Measurements from ENCODE around the gene SET.

SET gene

GRCh38 chr9:128701227-128701854, 12.3 kb downstream of the SET start:
- TF ChIP-seq CTCF (IDR thresholded peaks at IDR 0.05; ENCODE audit: borderline replicate concordance, control extremely low read depth, extremely low read depth, insufficient read depth, missing control alignments): no peak
- in situ Hi-C loops (cut with MboI; ENCODE audit: low sequenced_read_pairs, unreplicated experiment): no loop called here
- peak; percentile 12 for DNase-seq (ENCODE audit: low spot score)

- DNase-seq (ENCODE audit: low spot score): peak; percentile 97
- in situ Hi-C loops (cut with MboI; ENCODE audit: low sequenced_read_pairs, unreplicated experiment): no loop called here
- TF ChIP-seq CTCF (IDR thresholded peaks at IDR 0.05; ENCODE audit: borderline replicate concordance, control extremely low read depth, extremely low read depth, insufficient read depth, missing control alignments): peak; percentile 94
These were observed 13.5 kb downstream of the SET start, which contains the start of gene PKN3 for GRCh38 chr9:128702445-128702948. Gene PKN3 (plus strand): TSS chr9:128702503. CDS start chr9:128702916, 413 bp downstream.

- in situ Hi-C loops (cut with MboI; ENCODE audit: low sequenced_read_pairs, unreplicated experiment): no loop called here
- DNase-seq (ENCODE audit: low spot score): peak; percentile 75
- no peak for TF ChIP-seq CTCF (IDR thresholded peaks at IDR 0.05; ENCODE audit: borderline replicate concordance, control extremely low read depth, extremely low read depth, insufficient read depth, missing control alignments)
These were observed 14.1 kb downstream of the SET start for GRCh38 chr9:128702949-128703615.

GRCh38 chr9:128703616-128704355, 14.8 kb downstream of the SET start:
- DNase-seq (ENCODE audit: low spot score): peak; percentile 53
- no peak for TF ChIP-seq CTCF (IDR thresholded peaks at IDR 0.05; ENCODE audit: borderline replicate concordance, control extremely low read depth, extremely low read depth, insufficient read depth, missing control alignments)
- in situ Hi-C loops (cut with MboI; ENCODE audit: low sequenced_read_pairs, unreplicated experiment): no loop called here

- no peak for DNase-seq (ENCODE audit: low spot score)
- TF ChIP-seq CTCF (IDR thresholded peaks at IDR 0.05; ENCODE audit: borderline replicate concordance, control extremely low read depth, extremely low read depth, insufficient read depth, missing control alignments): no peak
- in situ Hi-C loops (cut with MboI; ENCODE audit: low sequenced_read_pairs, unreplicated experiment): no loop called here
These were observed 15.3 kb downstream of the SET start for GRCh38 chr9:128704356-128704670.

GRCh38 chr9:128705051-128705965, 16.3 kb downstream of the SET start:
- TF ChIP-seq CTCF (IDR thresholded peaks at IDR 0.05; ENCODE audit: borderline replicate concordance, control extremely low read depth, extremely low read depth, insufficient read depth, missing control alignments): no peak
- DNase-seq (ENCODE audit: low spot score): peak; percentile 16
- in situ Hi-C loops (cut with MboI; ENCODE audit: low sequenced_read_pairs, unreplicated experiment): no loop called here
